Peyer's patch (tissue), 4 donors: ENCODE data around the gene SP5. TPM values are rescaled to one million over a fixed set of nuclear protein-coding genes. Genes with fewer than 3 reads are reported as not detected.

ENCODE experiments used
- DNase-seq, 3 donors: peaks; one replicate each; pipeline ENCODE4 v3.0.0-alpha.2; 2017 to 2019
- H3K27ac ChIP-seq, 4 donors: fragments of 200-600 bp; sonication (generic); one replicate each; pipeline ENCODE4 v1.5.1; 2016 to 2019
- H3K27me3 ChIP-seq, 2 donors: fragments of 200-600 bp; sonication (generic); one replicate each; pipeline ENCODE4 v1.5.1; 2019
- H3K36me3 ChIP-seq, 3 donors: fragments of 200-600 bp; sonication (generic); one replicate each; pipeline ENCODE4 v1.5.1; 2016 to 2019
- H3K4me1 ChIP-seq, 4 donors: fragments of 200-600 bp; sonication (generic); one replicate each; pipeline ENCODE4 v1.5.1; 2016 to 2019
- H3K4me3 ChIP-seq, 4 donors: fragments of 200-600 bp; sonication (generic); 1 replicate in 3 of 4; 2 replicates in 1 of 4; pipeline ENCODE4 v1.5.1; 2016 to 2019; ENCODE audit warnings: mild to moderate bottlenecking in 1 of 4
- H3K9me3 ChIP-seq, 4 donors: fragments of 200-600 bp; sonication (generic); one replicate each; pipeline ENCODE4 v1.5.1; 2016 to 2019; ENCODE audit warnings: mild to moderate bottlenecking in 1 of 4
- CTCF ChIP-seq, 6 experiments: fragments of 450-650 bp in 4 of 6; fragments of 200-600 bp in 2 of 6; sonication (generic) in 1 of 6; IDR thresholded peaks; one replicate each; pipeline ENCODE4 v1.5.1; 2017 to 2019; ENCODE audit warnings: antibody characterized with exemption in 6 of 6, mild to moderate bottlenecking in 3 of 6, moderate library complexity in 1 of 6
- POLR2A ChIP-seq, 2 donors: fragments of 450-650 bp; IDR thresholded peaks; one replicate each; pipeline ENCODE4 v1.5.1; 2017; ENCODE audit warnings: antibody characterized with exemption in 2 of 2, mild to moderate bottlenecking in 2 of 2, moderate library complexity in 2 of 2
- total RNA-seq, 4 donors: library from RNA; depleted of rRNA; stranded (reverse); fragments of >200 nt; gene quantifications; one replicate each; pipeline ENCODE4 v1.1.0, GENCODE V29; 2016

Gene SP5
- total RNA-seq, 4 donors from 2014 or later, result 0.40 to 2.8 (median 0.88) TPM; not detected in 1

- H3K27me3 ChIP-seq, result peaks cover 0 to 30% of the 10 kb centered on the region in 2 donors
- peak overlapping the region in 2 of 4 donors; percentile 3 to 23 for H3K4me3 ChIP-seq
- H3K9me3 ChIP-seq, result no peaks in the 10 kb centered on the region
- H3K27ac ChIP-seq, result no peak overlapping the region
- DNase-seq, result no peak
- H3K4me1 ChIP-seq, result peaks cover 0 to 42% (median 11%) of the 10 kb centered on the region in 4 donors
- H3K36me3 ChIP-seq, result no peaks in the 10 kb centered on the region
- TF ChIP-seq CTCF (IDR thresholded peaks at IDR 0.05) (no peak), POLR2A (IDR thresholded peaks at IDR 0.05) (no peak)
These were observed 3.1 kb upstream of the SP5 start for GRCh38 chr2:170711774-170712652.

GRCh38 chr2:170712653-170713542, 2.2 kb upstream of the SP5 start:
- H3K9me3 ChIP-seq, result no peaks in the 10 kb centered on the region
- TF ChIP-seq POLR2A (IDR thresholded peaks at IDR 0.05) (no peak), CTCF (IDR thresholded peaks at IDR 0.05) (no peak)
- no peak overlapping the region for H3K27ac ChIP-seq
- H3K27me3 ChIP-seq, result peaks cover 0 to 35% of the 10 kb centered on the region in 2 donors
- no peaks in the 10 kb centered on the region for H3K36me3 ChIP-seq
- DNase-seq, result no peak
- H3K4me3 ChIP-seq, result no peak overlapping the region
- peaks cover 0 to 48% (median 13%) of the 10 kb centered on the region in 4 donors for H3K4me1 ChIP-seq

GRCh38 chr2:170713543-170714380, 1.4 kb upstream of the SP5 start:
- Histone ChIP-seq H3K9me3 (no peaks in the 10 kb centered on the region), H3K27me3 (peaks cover 0 to 40% of the 10 kb centered on the region in 2 donors), H3K4me1 (peaks cover 0 to 48% (median 13%) of the 10 kb centered on the region in 4 donors), H3K4me3 (peak overlapping the region; percentile 31 to 70 (median 52)), H3K36me3 (no peaks in the 10 kb centered on the region), H3K27ac (peak overlapping the region; percentile 40 to 64 (median 56))
- TF ChIP-seq CTCF (IDR thresholded peaks at IDR 0.05) (no peak), POLR2A (IDR thresholded peaks at IDR 0.05) (no peak)
- peak in 1 of 3 donors; percentile 59 for DNase-seq

GRCh38 chr2:170714381-170715061, 616 bp upstream of the SP5 start:
- peak in 2 of 3 donors; percentile 58 to 80 for DNase-seq
- Histone ChIP-seq H3K36me3 (no peaks in the 10 kb centered on the region), H3K27ac (peak overlapping the region; percentile 40 to 64 (median 56)), H3K27me3 (peaks cover 0 to 40% of the 10 kb centered on the region in 2 donors), H3K9me3 (no peaks in the 10 kb centered on the region), H3K4me3 (peak overlapping the region; percentile 31 to 70 (median 52)), H3K4me1 (peaks cover 0 to 48% (median 13%) of the 10 kb centered on the region in 4 donors)
- no peak for TF ChIP-seq CTCF (IDR thresholded peaks at IDR 0.05)
- no peak for TF ChIP-seq POLR2A (IDR thresholded peaks at IDR 0.05)
